BJ (cell line): ENCODE measurements around the gene CFDP1. TPM values are rescaled to one million over a fixed set of nuclear protein-coding genes. Genes with fewer than 3 reads are reported as not detected.

Experiments
- CTCF ChIA-PET: fragments of 350-600 bp; formaldehyde crosslinking; extraction: SDS; loops from one replicate; lab custom pipeline; 2021; ENCODE audit warnings: antibody characterized with exemption, inconsistent platforms; lab: Yijun Ruan, JAX
- POLR2A ChIA-PET: fragments of 300-600 bp; sonication (Branson Sonifier 250); formaldehyde crosslinking; extraction: SDS; loops from one replicate; lab custom pipeline; 2021; ENCODE audit warnings: antibody characterized with exemption; lab: Charles Lee
- DNase-seq: peaks from one replicate; pipeline ENCODE4 v3.0.0-alpha.2; 2011; ENCODE audit warnings: low read depth
- H3K27me3 ChIP-seq: 2 replicates; pipeline ENCODE4 v1.6.0; 2011; ENCODE audit warnings: low read length; ENCODE audit not compliant: control insufficient read depth, insufficient read depth
- H3K36me3 ChIP-seq: 2 replicates; pipeline ENCODE4 v1.5.1; 2011; ENCODE audit warnings: low read length; ENCODE audit not compliant: control insufficient read depth, insufficient read depth
- H3K4me3 ChIP-seq: 2 replicates; pipeline ENCODE4 v1.5.1; 2011; ENCODE audit warnings: low read depth, mild to moderate bottlenecking, control low read depth, low read length
- polyA plus RNA-seq: library from polyadenylated mRNA; depleted of rRNA; stranded (reverse); fragments of >200 nt; gene quantifications from 2 replicates; pipeline ENCODE4 v1.2.3, GENCODE V29; 2011
- TF ChIP-seq, protein P1 (sequence below): IDR thresholded peaks from 2 replicates; pipeline ENCODE4 v1.5.1; 2011; ENCODE audit warnings: low read depth, mild to moderate bottlenecking, control low read depth, inconsistent platforms, low read length, moderate library complexity; ENCODE audit not compliant: insufficient read depth

CFDP1 gene
- polyA plus RNA-seq, 1 experiment: 10.9 TPM

DNA sequence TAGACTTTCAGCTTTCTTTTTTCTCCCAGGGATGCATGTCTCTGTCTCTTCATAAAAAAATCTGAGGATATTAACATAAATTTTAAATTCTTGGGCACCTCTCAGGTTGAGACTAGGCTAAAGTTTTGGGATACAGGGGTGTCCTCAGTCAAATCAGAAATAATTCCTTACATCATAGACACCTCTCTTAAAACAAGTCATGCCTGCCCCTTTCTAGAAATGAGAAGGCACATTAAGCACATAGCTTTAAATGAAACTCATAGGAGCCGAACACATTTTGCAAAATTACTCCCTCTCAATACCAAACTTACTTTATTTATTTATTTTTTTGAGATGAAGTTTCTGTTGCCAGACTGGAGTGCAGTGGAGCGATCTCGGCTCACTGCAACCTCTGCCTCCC is 114.6 kb downstream of the CFDP1 start:
- Histone ChIP-seq H3K36me3 (no peaks in the 10 kb centered on the region), H3K4me3 (no peak overlapping the region), H3K27me3 (no peaks in the 10 kb centered on the region)
- ChIA-PET CTCF (interaction anchor here (1.2 to 2.2 kb wide), 2 partner anchors 7 to 14 kb away, joined by 3 to 6 read pairs; no protein-coding TSS in a partner anchor), POLR2A (no interaction called here)
- DNase-seq: no peak
- TF ChIP-seq, protein P1, sequence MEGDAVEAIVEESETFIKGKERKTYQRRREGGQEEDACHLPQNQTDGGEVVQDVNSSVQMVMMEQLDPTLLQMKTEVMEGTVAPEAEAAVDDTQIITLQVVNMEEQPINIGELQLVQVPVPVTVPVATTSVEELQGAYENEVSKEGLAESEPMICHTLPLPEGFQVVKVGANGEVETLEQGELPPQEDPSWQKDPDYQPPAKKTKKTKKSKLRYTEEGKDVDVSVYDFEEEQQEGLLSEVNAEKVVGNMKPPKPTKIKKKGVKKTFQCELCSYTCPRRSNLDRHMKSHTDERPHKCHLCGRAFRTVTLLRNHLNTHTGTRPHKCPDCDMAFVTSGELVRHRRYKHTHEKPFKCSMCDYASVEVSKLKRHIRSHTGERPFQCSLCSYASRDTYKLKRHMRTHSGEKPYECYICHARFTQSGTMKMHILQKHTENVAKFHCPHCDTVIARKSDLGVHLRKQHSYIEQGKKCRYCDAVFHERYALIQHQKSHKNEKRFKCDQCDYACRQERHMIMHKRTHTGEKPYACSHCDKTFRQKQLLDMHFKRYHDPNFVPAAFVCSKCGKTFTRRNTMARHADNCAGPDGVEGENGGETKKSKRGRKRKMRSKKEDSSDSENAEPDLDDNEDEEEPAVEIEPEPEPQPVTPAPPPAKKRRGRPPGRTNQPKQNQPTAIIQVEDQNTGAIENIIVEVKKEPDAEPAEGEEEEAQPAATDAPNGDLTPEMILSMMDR: no peak

DNA sequence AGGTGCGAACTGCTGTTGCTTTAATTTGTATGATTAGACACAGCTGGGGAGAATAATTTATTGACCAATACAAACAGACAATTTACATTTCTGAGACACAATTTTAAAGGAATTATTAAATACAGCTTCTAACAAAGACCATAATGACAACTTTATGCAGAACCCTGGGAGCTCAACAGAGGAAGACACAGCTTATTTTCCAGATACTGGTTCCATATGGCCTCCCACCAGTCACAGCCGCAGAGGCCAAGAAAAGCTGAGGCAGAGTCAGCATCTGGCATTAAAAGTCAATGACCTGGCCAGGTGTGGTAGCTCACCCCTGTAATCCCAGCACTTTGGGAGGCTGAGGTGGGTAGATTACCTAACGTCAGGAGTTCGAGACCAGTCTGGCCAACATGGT is 115.8 kb downstream of the CFDP1 start:
- Histone ChIP-seq H3K4me3 (no peak overlapping the region), H3K36me3 (no peaks in the 10 kb centered on the region), H3K27me3 (no peaks in the 10 kb centered on the region)
- ChIA-PET POLR2A (no interaction called here), CTCF (interaction anchor here (0.5 to 0.9 kb wide), 3 partner anchors 12 to 100 kb away, joined by 3 to 4 read pairs (median 4); no protein-coding TSS in a partner anchor)
- TF ChIP-seq, protein P1: no peak
- no peak for DNase-seq

DNA sequence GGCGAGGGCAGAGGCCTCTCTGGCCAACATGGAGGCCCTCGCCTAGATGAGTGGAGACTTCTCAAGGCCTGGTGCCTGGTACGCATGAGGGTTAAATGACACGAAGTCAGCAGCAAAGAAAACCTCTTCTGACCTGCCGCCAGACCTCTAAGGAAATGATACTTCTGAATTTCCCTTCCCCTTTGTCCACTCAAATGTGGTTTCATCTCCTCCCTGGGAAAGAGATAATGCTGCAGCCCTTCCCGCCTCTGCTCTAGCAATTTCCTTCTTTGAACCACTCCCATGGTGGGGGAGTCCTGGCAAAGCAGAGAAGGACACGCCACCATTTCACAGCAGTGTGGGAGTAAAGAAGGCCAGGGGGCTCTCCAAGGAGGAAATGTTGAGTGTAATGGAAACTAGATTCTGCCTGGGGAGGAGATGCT is 116.2 kb downstream of the CFDP1 start:
- no peaks in the 10 kb centered on the region for H3K27me3 ChIP-seq
- no peaks in the 10 kb centered on the region for H3K36me3 ChIP-seq
- no peak overlapping the region for H3K4me3 ChIP-seq
- ChIA-PET CTCF (interaction anchor here (0.5 to 0.9 kb wide), 3 partner anchors 13 to 100 kb away, joined by 3 to 4 read pairs (median 4); no protein-coding TSS in a partner anchor), POLR2A (no interaction called here)
- DNase-seq: no peak
- TF ChIP-seq, protein P1: no peak

DNA sequence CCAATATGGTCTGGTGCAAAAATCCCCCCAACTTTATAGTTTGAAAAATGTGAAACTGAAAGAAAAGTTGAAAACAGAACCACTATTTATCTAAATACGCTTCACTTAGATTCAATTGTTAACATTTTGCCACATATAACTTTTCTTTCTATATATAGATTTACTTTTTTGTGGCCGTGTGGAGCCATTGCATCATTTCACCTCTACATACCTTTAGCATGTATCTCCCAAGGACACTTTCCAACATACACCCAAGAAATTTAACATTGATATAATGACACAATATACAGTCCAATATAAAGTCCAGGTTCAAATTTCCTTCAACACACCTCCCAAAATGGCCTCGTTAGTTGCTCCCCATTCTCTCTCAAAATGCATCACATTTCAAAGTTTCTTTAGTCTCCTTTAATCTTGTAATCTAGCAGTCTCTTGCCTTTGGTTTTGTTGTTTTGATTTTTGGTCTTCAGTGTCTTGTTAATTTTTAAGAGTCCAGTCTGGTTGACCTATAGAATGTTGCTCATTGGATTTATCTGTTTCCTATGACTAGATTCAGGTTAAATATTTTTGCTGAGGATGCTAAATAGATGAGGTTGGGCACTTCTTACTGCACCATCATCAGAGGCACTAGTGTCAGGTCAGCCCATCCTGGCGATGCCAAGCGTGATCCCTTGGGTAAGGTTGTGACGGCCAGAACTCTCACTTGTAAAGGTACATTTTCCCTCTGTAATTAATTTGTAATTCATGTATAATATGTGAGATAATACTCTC is 117.6 kb downstream of the CFDP1 start:
- Histone ChIP-seq H3K27me3 (no peaks in the 10 kb centered on the region), H3K4me3 (no peak overlapping the region), H3K36me3 (no peaks in the 10 kb centered on the region)
- TF ChIP-seq, protein P1: no peak
- CTCF ChIA-PET: no interaction called here
- DNase-seq: no peak
- POLR2A ChIA-PET: no interaction called here

DNA sequence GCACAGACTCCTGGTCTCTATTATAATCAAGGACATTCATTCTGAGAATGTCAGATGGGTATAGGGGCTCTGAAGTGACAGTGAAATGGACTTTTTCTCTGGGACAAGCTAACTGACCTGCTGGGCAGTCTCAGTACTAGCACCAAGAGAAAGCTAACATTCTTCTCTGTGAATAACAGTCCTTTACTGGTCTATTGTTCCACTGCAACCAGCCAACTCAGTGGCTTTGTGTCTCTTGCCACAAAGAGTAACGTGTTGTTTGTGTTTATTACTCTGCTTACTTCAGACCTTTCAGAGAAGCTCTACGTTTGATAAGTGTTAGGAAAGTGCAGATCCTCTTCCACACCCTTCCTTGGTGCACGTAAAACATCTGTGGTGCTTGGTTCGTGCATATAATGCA is 120.4 kb downstream of the CFDP1 start:
- Histone ChIP-seq H3K36me3 (no peaks in the 10 kb centered on the region), H3K27me3 (no peaks in the 10 kb centered on the region), H3K4me3 (no peak overlapping the region)
- no peak for DNase-seq
- CTCF ChIA-PET: interaction anchor here (0.9 to 2.2 kb wide), 2 partner anchors 46 to 79 kb away, joined by 3 to 12 read pairs; no protein-coding TSS in a partner anchor
- TF ChIP-seq, protein P1: no peak
- POLR2A ChIA-PET: no interaction called here
